Measurements from ENCODE around the gene SMC1B.
"Not testable (repeated sequence)": the region's sequence is repeated elsewhere in the genome, so short reads cannot be mapped to it uniquely, and the experiment has no call there.

Gene SMC1B

GRCh38 chr22:45453764-45454163, 40.4 kb upstream of the SMC1B start:
- no peak for TF ChIP-seq CTCF (IDR thresholded peaks at IDR 0.05; ENCODE audit: low read depth, low read length)
- no peaks in the 10 kb centered on the region for H3K36me3 ChIP-seq
- no peaks in the 10 kb centered on the region for H3K9me3 ChIP-seq (ENCODE audit: severe bottlenecking)
- H3K4me3 ChIP-seq (ENCODE audit: low read depth, low read length) = no peak overlapping the region
- no peaks in the 10 kb centered on the region for H3K27me3 ChIP-seq (ENCODE audit: insufficient read depth, low read depth, severe bottlenecking)
- no peak overlapping the region for H3K27ac ChIP-seq
- DNase-seq = no peak

- H3K4me3 ChIP-seq (ENCODE audit: low read depth, low read length) = no peak overlapping the region
- H3K36me3 ChIP-seq = no peaks in the 10 kb centered on the region
- no peaks in the 10 kb centered on the region for H3K27me3 ChIP-seq (ENCODE audit: insufficient read depth, low read depth, severe bottlenecking)
- H3K27ac ChIP-seq = no peak overlapping the region
- H3K9me3 ChIP-seq (ENCODE audit: severe bottlenecking) = no peaks in the 10 kb centered on the region
- TF ChIP-seq CTCF (IDR thresholded peaks at IDR 0.05; ENCODE audit: low read depth, low read length) = no peak
- DNase-seq = no peak
Measured at GRCh38 chr22:45452565-45453379, 39.4 kb upstream of the SMC1B start.

- H3K4me3 ChIP-seq (ENCODE audit: low read depth, low read length) = no peak overlapping the region
- DNase-seq = no peak
- TF ChIP-seq CTCF (IDR thresholded peaks at IDR 0.05; ENCODE audit: low read depth, low read length) = no peak
- no peaks in the 10 kb centered on the region for H3K27me3 ChIP-seq (ENCODE audit: insufficient read depth, low read depth, severe bottlenecking)
- no peaks in the 10 kb centered on the region for H3K9me3 ChIP-seq (ENCODE audit: severe bottlenecking)
- no peak overlapping the region for H3K27ac ChIP-seq
- no peaks in the 10 kb centered on the region for H3K36me3 ChIP-seq
Measured at GRCh38 chr22:45451972-45452371, 38.6 kb upstream of the SMC1B start.

- Histone ChIP-seq H3K4me3 (ENCODE audit: low read depth, low read length) (no peak overlapping the region), H3K27ac (no peak overlapping the region), H3K36me3 (no peaks in the 10 kb centered on the region), H3K9me3 (ENCODE audit: severe bottlenecking) (no peaks in the 10 kb centered on the region), H3K27me3 (ENCODE audit: insufficient read depth, low read depth, severe bottlenecking) (no peaks in the 10 kb centered on the region)
- no peak for TF ChIP-seq CTCF (IDR thresholded peaks at IDR 0.05; ENCODE audit: low read depth, low read length)
- DNase-seq = no peak
Measured at GRCh38 chr22:45450921-45451651, 37.7 kb upstream of the SMC1B start.

GRCh38 chr22:45450101-45450785, 36.8 kb upstream of the SMC1B start:
- H3K4me3 ChIP-seq (ENCODE audit: low read depth, low read length) = no peak overlapping the region
- TF ChIP-seq CTCF (IDR thresholded peaks at IDR 0.05; ENCODE audit: low read depth, low read length) = no peak
- DNase-seq = no peak
- H3K27me3 ChIP-seq (ENCODE audit: insufficient read depth, low read depth, severe bottlenecking) = no peaks in the 10 kb centered on the region
- no peaks in the 10 kb centered on the region for H3K36me3 ChIP-seq
- H3K27ac ChIP-seq = no peak overlapping the region
- H3K9me3 ChIP-seq (ENCODE audit: severe bottlenecking) = no peaks in the 10 kb centered on the region

- H3K27ac ChIP-seq; H3K4me3 ChIP-seq (ENCODE audit: low read depth, low read length); H3K36me3 ChIP-seq; H3K27me3 ChIP-seq (ENCODE audit: insufficient read depth, low read depth, severe bottlenecking); H3K9me3 ChIP-seq (ENCODE audit: severe bottlenecking); DNase-seq: not testable (repeated sequence)
Measured at GRCh38 chr22:45449442-45449841, 36.0 kb upstream of the SMC1B start.
